DOHH2 (cell line): Measurements from ENCODE around the gene CERS6.

Experiments used
- CTCF ChIP-seq: fragments of 200-600 bp; sonication (generic); IDR thresholded peaks from one replicate; pipeline ENCODE4 v1.5.1; 2014; ENCODE audit warnings: antibody characterized with exemption, mild to moderate bottlenecking, low read depth, low read length; ENCODE audit not compliant: poor library complexity, severe bottlenecking
- EZH2phosphoT487 ChIP-seq: fragments of 200-600 bp; sonication (generic); IDR thresholded peaks from 2 replicates; pipeline ENCODE4 v1.6.1; 2017; ENCODE audit warnings: borderline replicate concordance, mild to moderate bottlenecking, antibody characterized with exemption, low read length, moderate library complexity, mixed read lengths

GRCh38 chr2:168452781-168453180, 3.3 kb upstream of the CERS6 start:
- TF ChIP-seq CTCF (no peak), EZH2phosphoT487 (no peak)
